Mesothelial cell of epicardium (in vitro differentiated cells): ENCODE data around the gene PHF21B. TPM values are rescaled to one million over a fixed set of nuclear protein-coding genes. Genes with fewer than 3 reads are reported as not detected.

ENCODE experiments used
- DNase-seq, 2 experiments: peaks; one replicate each; pipeline ENCODE4 v3.0.0; 2021; ENCODE audit warnings: low spot score in 2 of 2; ENCODE audit not compliant: unreplicated experiment in 2 of 2
- H3K27ac Mint-ChIP-seq: 2 replicates; pipeline ENCODE4 v1.8.0; 2021; ENCODE audit warnings: mixed read lengths
- H3K27me3 Mint-ChIP-seq: 2 replicates; pipeline ENCODE4 v1.8.0; 2021; ENCODE audit warnings: low read depth, mixed read lengths
- H3K36me3 Mint-ChIP-seq: 2 replicates; pipeline ENCODE4 v1.8.0; 2021; ENCODE audit warnings: mixed read lengths
- H3K4me1 Mint-ChIP-seq: 2 replicates; pipeline ENCODE4 v1.8.0; 2021; ENCODE audit warnings: mixed read lengths
- H3K4me3 Mint-ChIP-seq: 2 replicates; pipeline ENCODE4 v1.8.0; 2021; ENCODE audit warnings: mild to moderate bottlenecking, moderate library complexity, mixed read lengths
- H3K9me3 Mint-ChIP-seq: 2 replicates; pipeline ENCODE4 v1.8.0; 2021; ENCODE audit warnings: mixed read lengths
- CTCF ChIP-seq: fragments of 200-600 bp; sonication (generic); IDR thresholded peaks from one replicate; pipeline ENCODE4 v1.5.0; 2021; ENCODE audit warnings: antibody characterized with exemption; ENCODE audit not compliant: unreplicated experiment
- total RNA-seq: library from RNA; stranded (reverse); gene quantifications from 3 replicates; pipeline ENCODE4 v1.2.1, GENCODE V29; 2021

The PHF21B gene
- total RNA-seq, 1 donor from 2014 or later, result 8.6 TPM

GRCh38 chr22:44990328-44990727 is 19.5 kb downstream of the PHF21B start:
- Mint-ChIP-seq H3K9me3 (no peaks in the 10 kb centered on the region), H3K36me3 (peaks cover 3% of the 10 kb centered on the region), H3K4me3 (no peak overlapping the region), H3K27ac (no peak overlapping the region), H3K4me1 (peaks cover 1% of the 10 kb centered on the region), H3K27me3 (peaks cover 2% of the 10 kb centered on the region)
- no peak for DNase-seq
- no peak for TF ChIP-seq CTCF

GRCh38 chr22:44988671-44989070 is 21.1 kb downstream of the PHF21B start:
- no peak for TF ChIP-seq CTCF
- Mint-ChIP-seq H3K36me3 (peaks cover 3% of the 10 kb centered on the region), H3K27ac (no peak overlapping the region), H3K4me1 (no peaks in the 10 kb centered on the region), H3K9me3 (no peaks in the 10 kb centered on the region), H3K27me3 (peaks cover 2% of the 10 kb centered on the region), H3K4me3 (no peak overlapping the region)
- no peak for DNase-seq

GRCh38 chr22:44986926-44987325 is 22.9 kb downstream of the PHF21B start:
- Mint-ChIP-seq H3K9me3 (no peaks in the 10 kb centered on the region), H3K27me3 (peaks cover 4% of the 10 kb centered on the region), H3K36me3 (peaks cover 3% of the 10 kb centered on the region), H3K4me1 (no peaks in the 10 kb centered on the region), H3K4me3 (no peak overlapping the region), H3K27ac (no peak overlapping the region)
- TF ChIP-seq CTCF, result no peak
- no peak for DNase-seq

- Mint-ChIP-seq H3K27ac (no peak overlapping the region), H3K36me3 (peaks cover 3% of the 10 kb centered on the region), H3K4me3 (no peak overlapping the region), H3K9me3 (no peaks in the 10 kb centered on the region), H3K27me3 (peaks cover 2% of the 10 kb centered on the region), H3K4me1 (no peaks in the 10 kb centered on the region)
- no peak for DNase-seq
- no peak for TF ChIP-seq CTCF
These were observed 23.8 kb downstream of the PHF21B start for GRCh38 chr22:44985906-44986527.

GRCh38 chr22:44983878-44984482 is 25.8 kb downstream of the PHF21B start:
- no peak for TF ChIP-seq CTCF
- Mint-ChIP-seq H3K9me3 (no peaks in the 10 kb centered on the region), H3K27ac (no peak overlapping the region), H3K27me3 (peaks cover 2% of the 10 kb centered on the region), H3K36me3 (no peaks in the 10 kb centered on the region), H3K4me3 (no peak overlapping the region), H3K4me1 (no peaks in the 10 kb centered on the region)
- no peak for DNase-seq
